SHP77 (cell line): ENCODE measurements around the gene STMN1.
A peak's percentile ranks its signal among the peaks of the same experiment; 100 is the strongest.

ENCODE experiments used
- DNase-seq, 2 experiments: peaks; one replicate each; lab custom pipeline; 2025; lab: John Stamatoyannopoulos, UW

Gene STMN1

DNA sequence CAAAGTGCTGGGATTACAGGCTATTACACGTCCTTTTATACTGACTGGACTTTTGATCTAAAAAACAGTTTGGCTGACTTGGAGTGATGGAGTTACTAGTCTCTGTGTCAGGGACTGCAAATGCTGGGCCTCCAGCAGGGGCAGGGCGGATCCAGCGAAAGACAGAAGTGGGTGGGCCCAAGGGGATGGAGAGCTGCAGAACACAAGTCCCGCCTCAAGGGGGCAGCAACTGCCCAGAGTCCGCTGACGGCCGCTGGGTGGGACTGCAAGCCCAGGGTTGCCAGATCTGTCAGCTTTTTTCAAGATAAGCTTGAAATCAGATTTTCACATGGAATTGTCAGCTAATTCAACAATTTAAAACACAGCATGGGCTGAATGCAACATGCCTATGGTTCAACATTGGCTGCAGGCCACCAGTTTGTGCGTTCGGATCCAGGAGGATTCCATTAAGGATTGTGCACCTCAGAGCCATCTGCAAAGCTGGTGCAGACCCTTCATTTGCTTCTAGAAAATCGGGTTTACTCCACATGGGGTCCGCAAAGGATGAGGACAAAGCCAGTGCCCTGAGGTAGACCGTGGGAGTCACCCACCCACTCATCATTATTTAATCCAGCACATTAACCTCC is 10.7 kb downstream of the STMN1 start:
- DNase-seq = peak; percentile 65 to 69

DNA sequence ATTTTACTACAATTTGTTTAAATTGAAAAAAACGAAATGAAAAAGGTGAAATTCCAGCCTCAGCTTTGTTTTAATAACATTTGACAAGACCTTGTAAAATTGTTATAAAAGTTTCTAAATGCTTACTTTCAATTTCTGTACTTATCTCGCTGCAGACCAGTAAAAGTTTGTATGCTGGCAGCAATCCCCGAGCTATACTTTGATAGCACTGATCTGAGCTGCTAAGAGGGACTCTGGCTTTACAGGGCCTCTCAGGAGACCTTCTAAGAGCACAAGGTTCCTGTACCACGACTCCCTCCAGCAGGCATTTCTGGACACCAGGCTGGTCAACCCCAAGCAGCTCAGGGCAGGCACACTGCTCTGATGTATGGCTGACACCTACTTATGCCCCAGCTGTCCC is 13.1 kb downstream of the STMN1 start:
- DNase-seq = no peak

DNA sequence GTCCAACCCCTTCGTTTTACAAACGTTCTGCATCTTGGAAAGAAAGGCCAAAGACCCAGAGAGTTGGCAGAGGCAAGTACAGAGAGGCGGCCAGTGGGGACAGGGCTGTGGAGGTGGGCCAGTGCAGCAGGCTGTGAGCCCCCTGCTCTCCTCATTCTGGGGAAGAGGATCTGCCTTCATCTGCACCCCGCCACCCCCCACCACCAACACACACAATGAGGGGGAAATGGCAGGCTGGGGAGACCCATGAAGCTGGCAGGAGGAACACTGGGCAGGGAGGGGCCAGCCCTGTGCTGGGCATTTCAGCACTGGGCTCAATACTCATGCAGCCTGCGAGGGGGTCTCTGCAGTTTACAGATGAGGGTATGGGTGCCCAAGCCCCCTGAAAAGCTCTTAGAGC is 14.6 kb downstream of the STMN1 start:
- no peak for DNase-seq

DNA sequence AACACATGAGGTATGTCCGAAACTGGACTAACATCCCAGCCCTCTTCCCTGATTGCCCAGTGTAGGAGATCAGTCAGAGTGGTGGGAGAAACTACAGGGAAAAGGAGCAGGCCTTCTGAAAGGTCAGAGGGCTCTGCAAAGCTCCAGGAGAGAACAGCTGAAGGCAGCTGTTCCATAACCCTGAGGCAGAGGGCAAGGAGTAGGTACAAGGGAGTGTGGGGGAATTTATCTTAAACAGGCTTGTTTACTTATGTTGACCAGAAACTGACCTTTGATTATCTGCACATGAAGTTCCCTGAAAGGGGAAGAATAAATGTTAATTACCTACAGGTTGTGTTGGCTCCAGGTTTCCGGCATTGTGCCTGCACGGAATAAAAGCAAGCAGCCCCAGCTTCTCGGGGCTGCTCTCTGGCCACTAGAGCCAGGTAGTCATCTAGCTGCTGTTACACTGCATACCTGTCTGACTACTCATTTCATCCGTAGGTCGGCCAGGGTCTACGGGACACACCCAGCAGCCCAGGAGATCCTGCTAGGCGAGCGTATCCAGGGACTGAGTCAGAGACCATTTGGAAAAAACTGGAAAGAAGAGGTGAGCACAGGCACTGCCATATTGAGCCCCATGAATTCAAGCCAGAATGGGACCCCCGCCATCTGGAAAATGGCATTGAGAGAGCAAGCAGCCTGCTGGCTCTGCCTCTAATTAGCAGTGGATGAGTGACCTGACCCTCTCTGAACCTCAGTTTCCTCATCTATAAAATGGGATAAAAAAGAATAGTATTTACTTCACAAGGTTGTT is 15.8 kb downstream of the STMN1 start:
- no peak for DNase-seq

DNA sequence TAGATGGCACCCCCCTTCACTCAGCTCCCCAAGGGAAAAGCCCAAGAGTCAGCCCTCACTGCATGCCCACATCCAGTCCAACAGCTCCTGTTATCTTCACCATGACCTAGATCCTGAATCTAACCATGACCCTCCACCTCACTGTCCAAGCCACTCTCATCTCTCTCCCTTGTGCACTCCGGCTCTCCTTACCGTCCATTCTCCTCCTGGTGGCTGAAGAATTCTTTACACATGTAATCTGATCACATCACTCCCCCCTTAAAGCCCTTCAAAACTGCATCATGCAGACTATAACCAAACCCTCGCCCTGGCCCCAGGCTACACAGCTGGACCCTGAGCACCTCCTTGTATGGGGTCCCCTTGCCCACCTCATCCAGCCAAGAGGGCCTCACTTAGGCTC is 16.7 kb downstream of the STMN1 start:
- peak; percentile 58 to 69 for DNase-seq

DNA sequence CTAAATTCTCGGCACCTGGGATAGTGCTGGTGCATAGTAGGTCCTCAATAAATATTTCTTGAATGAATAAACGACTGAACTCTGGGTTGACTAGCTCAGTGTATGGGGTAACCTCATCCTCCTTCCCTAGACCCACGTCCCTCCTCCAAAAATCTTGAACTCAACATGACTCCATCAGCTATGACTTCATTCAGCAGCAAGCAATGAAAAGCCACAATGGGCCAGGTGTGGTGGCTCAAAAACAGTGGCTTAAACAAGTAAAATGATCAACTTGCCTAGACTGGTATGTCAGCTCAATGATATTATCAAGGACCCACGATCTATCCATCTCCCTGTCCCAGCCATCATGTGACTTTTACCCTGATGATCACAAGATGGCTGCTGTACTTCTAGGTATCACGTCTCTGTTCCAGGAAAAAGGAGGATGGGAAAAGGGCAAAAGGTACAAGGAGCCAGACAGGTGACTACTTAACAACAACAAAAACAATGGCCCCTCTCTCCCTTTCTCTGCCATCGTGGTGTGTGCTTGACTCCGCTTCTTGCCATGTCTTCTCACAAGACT is 17.7 kb downstream of the STMN1 start:
- no peak for DNase-seq

DNA sequence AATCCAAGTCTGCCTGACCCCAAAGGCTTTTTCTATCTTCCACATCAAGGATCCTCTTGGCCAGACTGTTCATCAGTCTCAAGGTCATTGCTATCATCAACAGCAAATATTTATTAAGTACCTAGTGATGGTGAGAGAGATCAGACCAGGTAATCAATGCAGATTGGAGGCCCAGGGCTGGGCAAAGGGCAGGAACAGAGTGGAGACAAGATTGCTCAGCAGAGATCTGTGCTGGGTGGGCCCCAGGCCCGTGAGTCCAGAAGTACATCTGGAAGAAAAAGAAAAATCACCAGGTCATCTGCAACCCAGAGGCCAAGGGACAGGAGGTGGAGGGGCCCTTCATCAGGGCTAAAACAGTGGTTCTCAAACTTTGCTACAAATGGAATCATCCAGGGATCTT is 20.6 kb downstream of the STMN1 start:
- DNase-seq = no peak

DNA sequence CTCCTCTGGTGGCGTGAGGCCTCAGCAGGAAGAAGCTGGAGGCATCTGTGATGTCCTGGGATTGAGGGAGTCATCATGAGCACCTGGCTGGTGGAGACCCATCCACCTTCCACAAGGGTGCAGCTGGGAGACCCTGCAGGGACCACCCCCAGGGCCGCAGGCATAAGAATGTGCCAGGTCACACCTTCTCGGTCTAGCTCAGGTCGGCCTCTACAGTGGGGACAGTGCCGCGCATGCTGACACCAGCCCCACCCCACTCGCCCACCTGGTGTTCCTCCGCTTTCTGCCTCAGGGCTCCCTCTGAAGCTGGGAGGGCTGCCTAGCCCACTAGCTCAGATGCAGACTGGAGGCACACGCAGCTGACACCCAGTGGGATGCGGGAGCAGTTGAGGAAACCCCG is 25.0 kb downstream of the STMN1 start:
- DNase-seq = no peak

DNA sequence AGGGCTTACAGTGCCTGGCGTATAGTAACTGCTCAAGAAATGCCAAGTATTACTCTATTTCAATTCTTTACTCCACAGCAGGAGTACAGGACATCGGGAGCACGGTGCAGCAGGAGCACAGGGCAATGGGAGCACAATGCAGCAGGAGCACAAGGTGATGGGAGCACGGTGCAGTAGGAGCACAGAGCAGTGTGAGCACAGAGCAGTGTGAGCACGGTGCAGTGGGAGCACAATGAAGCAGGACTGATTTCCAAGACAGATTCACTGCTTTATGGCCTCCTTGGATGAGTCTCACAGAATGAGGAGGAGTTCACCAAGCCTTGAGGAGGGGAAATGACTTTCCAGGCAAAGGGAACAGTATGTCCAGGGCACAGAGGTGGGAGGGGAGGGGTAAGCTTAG is 25.7 kb downstream of the STMN1 start:
- DNase-seq = no peak

DNA sequence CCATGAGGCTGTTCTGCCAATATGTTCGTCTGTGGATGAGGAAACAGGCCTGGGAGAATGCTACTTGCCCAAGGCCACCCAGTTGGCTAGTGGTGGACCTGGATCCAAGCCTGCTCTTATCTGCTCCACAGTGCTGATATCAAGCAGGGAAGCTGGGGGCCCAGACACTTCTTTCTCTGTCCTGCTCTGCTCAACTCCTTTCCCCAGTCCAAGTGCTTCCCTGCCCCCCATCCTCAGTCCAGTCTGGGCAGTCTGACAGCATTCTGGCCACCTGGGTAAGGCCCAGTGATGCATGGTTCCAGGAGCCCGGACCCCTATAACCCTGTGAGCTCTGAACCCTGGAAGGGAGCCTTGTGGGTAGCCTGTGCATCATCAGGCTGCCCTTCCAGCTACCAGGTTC is 26.5 kb downstream of the STMN1 start:
- no peak for DNase-seq

DNA sequence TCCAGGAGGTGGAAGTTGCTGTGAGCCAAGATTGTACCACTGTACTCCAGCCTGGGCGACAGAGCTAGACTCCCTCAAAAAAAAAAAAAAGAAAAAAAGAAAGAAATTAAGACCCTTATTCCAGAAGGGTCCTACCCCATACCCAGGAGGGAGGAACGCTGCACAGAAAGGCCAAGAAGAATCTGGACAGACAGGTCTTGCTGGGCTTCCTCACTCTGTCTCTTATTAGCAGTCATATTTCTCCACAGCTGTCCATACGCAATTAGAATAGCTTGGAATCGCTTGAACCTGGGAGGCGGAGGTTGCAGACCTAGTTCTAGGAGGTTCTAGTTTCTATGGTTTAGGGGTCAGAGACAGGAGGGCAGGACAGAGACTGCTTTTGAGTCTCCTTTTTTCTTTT is 27.5 kb downstream of the STMN1 start:
- DNase-seq = no peak

DNA sequence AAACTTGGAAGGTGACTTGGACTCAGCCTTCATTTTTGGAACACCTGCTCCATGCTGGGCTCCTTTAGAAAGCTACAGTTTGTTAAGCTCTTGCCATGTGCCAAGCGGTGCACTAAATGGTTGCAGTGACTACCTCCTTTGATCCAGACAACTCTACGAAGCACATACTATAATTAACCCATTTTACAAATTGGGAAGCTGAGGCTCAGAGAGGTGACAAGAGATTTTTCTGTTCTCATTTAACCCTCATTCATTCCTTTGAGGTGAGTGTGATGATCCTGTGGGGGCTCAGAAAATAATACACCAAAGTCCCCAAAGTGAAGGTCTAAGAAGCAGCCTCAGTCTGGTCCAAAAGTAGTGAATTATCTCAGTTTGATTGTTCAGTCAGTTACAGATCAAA is 29.1 kb downstream of the STMN1 start:
- no peak for DNase-seq

DNA sequence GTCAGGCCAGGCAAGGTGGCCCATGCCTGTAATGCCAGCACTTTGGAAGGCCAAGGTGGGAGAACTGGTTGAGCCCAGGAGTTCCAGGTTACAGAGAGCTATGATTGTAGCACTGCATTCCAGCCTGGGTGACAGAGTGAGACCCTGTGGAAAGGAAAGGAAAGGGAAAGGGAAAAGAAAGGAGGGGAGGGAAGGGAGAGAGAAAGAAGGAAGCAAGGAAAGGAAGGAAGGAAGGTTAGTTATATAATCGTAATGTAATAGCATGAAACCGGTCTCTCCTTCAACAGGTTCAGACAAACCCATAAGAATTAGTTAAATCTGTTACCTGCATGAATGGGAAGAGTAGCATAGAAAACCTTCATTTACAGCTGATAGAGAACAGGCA is 29.5 kb downstream of the STMN1 start:
- no peak for DNase-seq

DNA sequence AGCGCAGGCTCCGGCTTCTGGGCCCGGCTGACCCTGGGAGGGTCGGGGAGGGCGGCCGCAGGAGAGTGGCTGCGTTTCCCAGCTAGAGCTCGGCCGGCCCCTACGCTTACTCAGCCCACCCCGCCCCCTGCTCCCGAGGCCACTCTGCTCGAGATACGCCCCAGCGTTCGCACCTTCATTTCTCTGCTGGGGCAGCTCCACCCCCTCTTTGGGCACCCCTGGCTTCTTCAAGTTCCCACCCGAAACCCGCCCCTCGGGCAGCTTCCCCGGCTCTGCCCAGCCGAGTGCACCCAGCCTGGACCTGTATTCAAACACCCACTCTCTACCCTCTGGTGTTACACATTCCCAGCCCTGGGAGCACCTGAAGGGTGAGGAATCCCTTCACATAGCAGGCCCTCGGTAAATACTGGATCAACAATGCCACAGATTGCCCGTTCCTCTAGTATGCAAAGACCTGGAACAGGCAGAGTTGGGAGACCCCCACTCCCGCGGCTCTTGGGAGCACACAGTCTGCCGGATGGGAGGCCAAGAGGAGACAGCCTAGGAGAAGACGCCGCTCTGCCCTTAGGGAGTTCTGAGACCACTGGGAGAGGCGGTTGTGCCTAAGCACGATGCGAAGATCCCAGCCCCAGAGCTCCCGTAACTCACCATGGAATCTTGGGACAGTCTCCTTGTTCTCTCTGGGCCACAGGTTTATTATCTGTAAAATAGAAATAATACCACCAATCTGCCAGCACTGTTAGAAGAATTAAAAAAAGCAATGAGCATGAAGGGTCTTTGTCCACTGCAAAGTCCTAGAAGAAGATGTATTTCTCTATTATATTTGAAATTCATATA is 30.1 kb downstream of the STMN1 start:
- DNase-seq = no peak

DNA sequence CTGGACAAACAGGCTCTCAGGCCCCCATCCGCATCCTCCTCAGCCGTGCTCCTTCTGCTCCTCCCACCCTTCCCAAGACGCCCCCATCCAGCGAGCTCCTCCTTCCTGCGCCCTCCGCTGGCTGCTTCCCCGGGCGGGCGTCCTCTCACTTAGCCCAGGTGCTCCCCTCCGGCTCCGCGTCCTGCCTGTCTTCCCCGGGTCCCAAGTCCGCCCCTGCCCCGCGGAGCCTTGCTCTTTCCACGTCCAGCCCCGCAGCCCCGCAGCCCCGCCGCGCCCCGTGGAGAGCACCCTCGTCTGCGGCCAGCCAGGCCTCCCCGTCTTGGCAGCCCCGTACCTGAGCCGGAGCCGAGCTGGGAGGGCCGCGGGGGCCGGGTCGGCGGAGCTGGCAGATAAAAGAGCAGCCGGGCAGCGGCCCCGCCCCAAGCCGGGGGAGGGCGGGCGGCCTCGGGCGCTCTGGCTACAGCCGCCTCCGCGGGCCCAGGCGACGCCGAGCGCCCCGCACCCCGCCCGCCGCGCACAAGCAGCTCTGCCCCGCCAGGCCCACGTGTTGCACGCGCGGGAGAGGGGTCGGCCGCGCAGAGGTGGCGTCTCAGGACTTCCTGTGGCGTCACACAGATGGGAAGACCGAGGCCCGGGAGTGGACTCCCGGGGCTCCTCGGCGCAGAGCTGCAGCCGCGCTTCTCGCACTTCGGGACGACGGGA is 30.9 kb downstream of the STMN1 start, which contains the start of gene PAQR7:
Gene PAQR7, minus strand, starts transcription at position 555 of the 702 bp plus-strand sequence. CDS start 11,869 bp downstream, outside the sequence.
- peak; percentile 47 to 59 for DNase-seq

DNA sequence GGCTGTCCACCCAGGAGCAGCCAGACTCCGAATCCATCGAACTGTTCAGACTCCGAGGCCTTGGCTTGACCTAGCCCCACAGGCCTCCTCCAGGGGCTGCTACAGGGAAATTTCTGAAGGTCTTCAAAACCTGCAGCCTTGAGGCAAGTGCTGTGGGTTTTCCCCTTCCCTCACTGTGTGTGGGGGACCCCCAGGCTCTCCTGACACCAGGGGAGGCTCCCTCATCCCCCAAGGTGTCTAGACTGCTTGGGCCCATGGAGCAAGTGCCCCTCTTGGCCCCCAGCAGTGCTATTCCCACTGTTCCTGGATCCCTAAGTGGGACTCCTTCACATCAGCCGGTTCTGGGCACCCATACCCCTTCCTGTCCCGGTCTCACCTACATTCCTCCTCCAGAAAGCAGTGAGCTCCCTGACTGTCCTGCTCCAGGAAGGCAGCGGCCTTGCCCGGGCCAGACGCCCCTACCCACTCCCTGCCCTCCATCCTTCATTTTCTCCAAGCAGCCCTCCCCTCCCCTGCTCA is 31.5 kb downstream of the STMN1 start:
- DNase-seq = no peak

DNA sequence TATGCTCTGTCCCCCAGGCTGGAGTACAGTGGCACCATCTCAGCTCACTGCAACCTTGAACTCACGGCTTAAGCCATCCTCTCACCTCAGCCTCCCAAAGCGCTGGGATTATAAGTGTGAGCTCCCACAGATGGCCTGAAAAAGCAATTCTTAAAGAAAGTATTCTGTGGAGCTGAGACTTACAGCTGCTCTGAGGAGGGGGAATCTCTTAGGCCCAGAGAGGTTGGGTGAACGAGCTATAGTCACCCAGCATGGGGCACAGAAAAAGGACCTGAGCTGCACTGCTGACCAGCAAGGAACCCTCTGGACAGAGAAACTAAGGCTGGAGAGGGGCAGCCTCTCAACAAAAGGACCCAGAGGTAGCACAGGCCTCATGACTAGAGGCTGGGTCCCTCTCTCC is 32.0 kb downstream of the STMN1 start:
- no peak for DNase-seq

DNA sequence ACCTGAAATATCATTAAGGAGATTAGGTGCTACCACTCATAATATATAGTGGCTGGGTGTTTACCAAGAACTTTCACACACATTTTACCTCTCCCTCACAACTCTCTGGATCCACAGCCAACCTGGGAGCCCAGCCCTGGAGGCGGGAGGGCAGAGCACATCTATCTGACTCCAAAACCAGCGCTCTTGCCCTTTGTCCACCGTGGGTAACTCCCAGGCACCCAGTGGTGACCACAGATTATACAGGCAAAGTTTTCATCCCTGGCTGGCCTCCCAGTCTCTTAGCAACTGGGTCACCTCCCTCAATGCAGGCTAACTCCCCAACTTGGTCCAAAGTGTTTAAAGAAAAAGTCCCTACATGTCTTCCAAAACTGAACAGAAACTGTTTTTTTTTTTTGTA is 33.1 kb downstream of the STMN1 start:
- DNase-seq = no peak

DNA sequence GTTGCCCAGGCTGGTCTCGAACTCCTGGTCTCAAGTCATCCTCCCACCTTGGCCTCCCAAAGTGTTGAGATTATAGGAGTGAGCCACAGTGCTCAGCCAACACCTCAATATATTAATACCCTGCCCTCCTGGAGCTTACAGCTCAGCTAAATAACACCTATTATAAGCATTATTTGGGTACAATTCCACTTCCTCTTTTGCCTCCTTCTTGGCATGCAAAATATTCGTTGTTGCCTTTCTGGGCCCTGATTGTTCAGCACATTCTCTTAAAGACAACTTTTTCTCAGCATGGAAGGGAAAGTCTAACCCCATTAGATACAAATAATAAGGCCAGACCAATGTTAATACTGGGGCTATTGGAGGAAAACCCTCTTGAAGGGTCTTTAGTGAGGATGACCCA is 33.5 kb downstream of the STMN1 start:
- DNase-seq = no peak

DNA sequence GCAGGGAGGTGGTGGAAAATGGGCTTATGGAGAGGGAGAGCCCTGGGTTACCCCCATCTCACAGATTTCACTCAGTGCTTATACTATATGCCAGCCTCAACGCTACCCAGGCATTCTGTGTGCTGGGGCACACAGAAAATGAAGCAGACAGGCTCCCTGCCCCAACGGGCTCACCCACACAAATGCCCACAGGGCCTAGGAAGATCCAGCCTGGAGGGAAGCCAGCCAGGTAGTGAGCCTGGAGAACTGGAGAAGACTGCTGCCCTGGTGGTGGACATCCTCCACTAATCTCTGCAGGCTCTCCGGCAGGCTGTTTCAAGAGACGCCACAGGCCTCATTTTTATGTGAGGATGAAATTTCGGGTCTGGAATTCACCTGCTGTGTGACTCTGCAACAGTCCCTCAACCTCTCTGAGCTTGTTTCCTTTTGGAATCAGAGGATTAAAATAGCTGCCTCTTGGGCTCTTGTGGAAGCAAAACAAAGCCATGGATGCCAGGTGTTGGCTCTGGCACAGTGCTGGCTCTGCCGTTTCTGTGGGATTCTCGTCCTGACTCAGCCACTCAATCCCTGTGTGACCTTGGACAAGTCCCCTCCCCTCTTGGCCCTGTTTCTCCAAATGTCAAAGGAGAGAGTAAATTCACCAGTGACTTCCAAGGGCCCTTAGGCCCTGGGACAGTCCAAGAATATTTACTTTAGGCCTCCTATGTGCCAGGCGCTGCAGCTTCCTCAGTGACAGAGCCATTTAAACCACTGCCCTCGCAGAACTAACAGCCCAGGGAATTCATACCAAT is 34.3 kb downstream of the STMN1 start:
- no peak for DNase-seq
